Endothelial cell of umbilical vein (primary cell): ENCODE data around the gene OPCML. TPM values are rescaled to one million over a fixed set of nuclear protein-coding genes. Genes with fewer than 3 reads are reported as not detected.

ENCODE experiments used
- BruUV-seq: library from RNA; stranded (reverse); fragments of 400-500 nt; replicated peaks from 2 replicates; lab custom pipeline; 2021; lab: Mats Ljungman, UMichigan
- CTCF ChIA-PET: fragments of 300-600, 350-600 bp; sonication (Branson Sonifier 250); formaldehyde crosslinking; loops from one replicate; lab custom pipeline; 2021; ENCODE audit warnings: antibody characterized with exemption, inconsistent platforms; lab: Charles Lee
- POLR2A ChIA-PET: fragments of 300-600, 350-600 bp; sonication (Branson Sonifier 250); formaldehyde crosslinking; loops from one replicate; lab custom pipeline; 2021; ENCODE audit warnings: antibody characterized with exemption, inconsistent platforms; lab: Charles Lee
- DNase-seq: peaks from one replicate; pipeline ENCODE4 v3.0.0-alpha.2; 2011; ENCODE audit warnings: low read depth, low spot score
- FAIRE-seq: peaks from 2 replicates; lab custom pipeline; 2011; peaks lifted over from hg19 to GRCh38; lab: Jason Lieb, UNC
- H2AFZ ChIP-seq: 2 replicates; pipeline ENCODE4 v1.6.0; 2012; ENCODE audit warnings: low read depth, low read length, control low read depth, inconsistent platforms
- H3K27ac ChIP-seq: 2 replicates; pipeline ENCODE4 v1.5.1; 2011; ENCODE audit warnings: low read depth, mild to moderate bottlenecking, control low read depth, low read length, moderate library complexity; ENCODE audit not compliant: insufficient read depth
- H3K27me3 ChIP-seq, 2 experiments: 2 replicates each; pipeline versions ENCODE4 v1.6.0 to v1.6.1; 2011; ENCODE audit warnings: low read length in 2 of 2, mixed read lengths in 1 of 2; ENCODE audit not compliant: control insufficient read depth in 2 of 2, insufficient read depth in 2 of 2
- H3K36me3 ChIP-seq, 2 experiments: 2 replicates in 1 of 2; 3 replicates in 1 of 2; pipeline ENCODE4 v1.5.1; 2011; ENCODE audit warnings: low read length in 2 of 2, mild to moderate bottlenecking in 1 of 2, moderate library complexity in 1 of 2; ENCODE audit not compliant: control insufficient read depth in 2 of 2, insufficient read depth in 2 of 2; ENCODE audit errors: extremely low read depth in 1 of 2
- H3K4me1 ChIP-seq: 3 replicates; pipeline ENCODE4 v1.5.1; 2011; ENCODE audit warnings: mild to moderate bottlenecking, low read length; ENCODE audit not compliant: control insufficient read depth, insufficient read depth; ENCODE audit errors: extremely low read depth
- H3K4me2 ChIP-seq: 2 replicates; pipeline ENCODE4 v1.6.1; 2011; ENCODE audit warnings: low read length, control low read depth, mixed read lengths; ENCODE audit not compliant: insufficient read depth
- H3K4me3 ChIP-seq, 3 experiments: fragments of 200-600 bp in 1 of 3; sonication (generic), shearing (Covaris generic) in 1 of 3; replicated peaks in 1 of 3; 2 replicates each; pipeline ENCODE4 v1.5.1; 2011 to 2016; ENCODE audit warnings: control low read depth in 3 of 3, low read length in 3 of 3, mild to moderate bottlenecking in 2 of 3, inconsistent platforms in 1 of 3, low read depth in 1 of 3, moderate library complexity in 1 of 3; ENCODE audit not compliant: insufficient read depth in 1 of 3
- H3K79me2 ChIP-seq: 2 replicates; pipeline ENCODE4 v1.6.0; 2012; ENCODE audit warnings: low read length, inconsistent platforms; ENCODE audit not compliant: control insufficient read depth, insufficient read depth
- H3K9ac ChIP-seq: replicated peaks from 2 replicates; pipeline ENCODE3; 2011; ENCODE audit warnings: low read length, control low read depth; ENCODE audit not compliant: insufficient read depth; ENCODE audit errors: extremely low read depth
- H3K9me1 ChIP-seq: replicated peaks from 3 replicates; pipeline ENCODE4 v1.6.0; 2011; ENCODE audit warnings: mild to moderate bottlenecking, low read length; ENCODE audit not compliant: control insufficient read depth, insufficient read depth; ENCODE audit errors: extremely low read depth
- H3K9me3 ChIP-seq: replicated peaks from 2 replicates; pipeline ENCODE4 v1.5.1; 2012; ENCODE audit warnings: low read length, inconsistent platforms; ENCODE audit not compliant: control insufficient read depth, insufficient read depth
- H4K20me1 ChIP-seq: replicated peaks from 2 replicates; pipeline ENCODE3; 2011; ENCODE audit warnings: mild to moderate bottlenecking, low read length; ENCODE audit not compliant: control insufficient read depth, insufficient read depth; ENCODE audit errors: extremely low read depth
- EZH2 ChIP-seq: IDR thresholded peaks from 2 replicates; pipeline ENCODE4 v1.6.1; 2012; ENCODE audit warnings: borderline replicate concordance, low read depth, mild to moderate bottlenecking, moderate library complexity, low read length, inconsistent platforms; ENCODE audit not compliant: severe bottlenecking
- FOS ChIP-seq: IDR thresholded peaks from 2 replicates; pipeline ENCODE4 v1.6.1; 2011; ENCODE audit warnings: mild to moderate bottlenecking, low read length, moderate library complexity, borderline replicate concordance; ENCODE audit not compliant: insufficient read depth
- GATA2 ChIP-seq: IDR thresholded peaks from 2 replicates; pipeline ENCODE4 v1.7.0; 2011; ENCODE audit warnings: low read depth, mild to moderate bottlenecking, moderate library complexity, mixed read lengths, low read length; ENCODE audit not compliant: insufficient read length, insufficient read depth
- JUN ChIP-seq: IDR thresholded peaks from 2 replicates; pipeline ENCODE4 v1.6.1; 2011; ENCODE audit warnings: borderline replicate concordance, low read depth; ENCODE audit not compliant: insufficient read length, insufficient read depth
- MYC ChIP-seq: IDR thresholded peaks from one replicate; pipeline ENCODE4 v1.6.1; 2011; ENCODE audit warnings: mild to moderate bottlenecking, low read depth, low read length
- POLR2A ChIP-seq: IDR thresholded peaks from 2 replicates; pipeline ENCODE4 v1.6.1; 2012; ENCODE audit warnings: low read depth, mild to moderate bottlenecking, control low read depth, low read length
- POLR2AphosphoS5 ChIP-seq: IDR thresholded peaks from 2 replicates; pipeline ENCODE4 v1.6.1; 2012; ENCODE audit warnings: low read depth, mild to moderate bottlenecking, control low read depth, low read length, moderate library complexity; ENCODE audit not compliant: insufficient read depth
- dilution Hi-C: fragments of 300-500 bp; cut with MboI; formaldehyde crosslinking; loops from one replicate; pipeline ENCODE4 v1.15.0; 2019; ENCODE audit warnings: low sequenced_read_pairs; ENCODE audit not compliant: extremely low pct_ligation_motif_present
- intact Hi-C: fragments of 100-400 bp; cut with micrococcal nuclease; formaldehyde crosslinking; loops from one replicate; pipeline ENCODE4 v1.10.0; 2022
- polyA plus RNA-seq, 4 experiments: library from polyadenylated mRNA; depleted of rRNA in 3 of 4; stranded (reverse) in 3 of 4; unstranded in 1 of 4; fragments of >200 nt; gene quantifications; 2 replicates each; pipeline versions ENCODE4 v1.2.1 to v1.2.3, GENCODE V29; 2011 to 2012; ENCODE audit warnings: missing spikeins in 1 of 4
- total RNA-seq: library from RNA; stranded (reverse); gene quantifications from 2 replicates; pipeline ENCODE4 v1.2.3, GENCODE V29; 2021
- TF ChIP-seq, protein P1 (sequence below), 2 donors: IDR thresholded peaks; 1 replicate in 1 of 2; 2 replicates in 1 of 2; pipeline ENCODE4 v1.5.1; 2011; ENCODE audit warnings: low read length in 2 of 2, mild to moderate bottlenecking in 2 of 2, moderate library complexity in 2 of 2, control low read depth in 1 of 2, inconsistent platforms in 1 of 2, low read depth in 1 of 2; ENCODE audit not compliant: insufficient read depth in 1 of 2; ENCODE audit errors: extremely low read depth in 1 of 2
- TF ChIP-seq, protein P2 (sequence below): IDR thresholded peaks from 2 replicates; pipeline ENCODE4 v1.6.1; 2011; ENCODE audit not compliant: insufficient read depth, insufficient read length

The OPCML gene
- total and polyA plus RNA-seq, 2 donors (not counting 3 experiments of a cell fraction or from before 2014, with no cell fraction given), result not detected

DNA sequence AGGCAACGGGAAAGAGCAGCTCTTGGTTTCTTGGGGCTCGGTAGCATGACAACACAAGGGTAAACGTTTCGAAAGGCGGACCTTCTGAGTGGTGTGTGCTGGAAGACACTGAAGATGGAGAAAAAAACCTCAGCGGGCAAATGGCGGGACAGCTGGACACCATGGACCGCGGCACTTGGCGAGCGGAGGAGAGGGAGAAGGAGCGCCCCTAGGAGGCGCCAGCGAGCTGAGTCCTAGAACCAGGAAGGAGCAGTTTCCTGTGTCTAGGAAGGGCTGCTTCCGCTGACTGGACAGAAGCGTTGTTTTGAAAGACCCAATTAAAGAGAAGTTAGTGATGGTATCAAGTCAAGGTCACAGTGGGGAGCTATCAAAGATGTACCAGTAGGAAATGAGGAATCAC is 44.0 kb upstream of the OPCML start:
- FAIRE-seq (no peak), DNase-seq (no peak)
- BruUV-seq, result no TSS peak
- Histone ChIP-seq H3K4me3 (no peak overlapping the region), H3K9me1 (no peaks in the 10 kb centered on the region), H3K27me3 (no peaks in the 10 kb centered on the region), H3K27ac (no peak overlapping the region), H3K4me2 (no peak overlapping the region), H3K9ac (no peak overlapping the region), H3K36me3 (no peaks in the 10 kb centered on the region), H3K79me2 (no peaks in the 10 kb centered on the region), H3K4me1 (no peaks in the 10 kb centered on the region), H2AFZ (no peak overlapping the region), H4K20me1 (no peaks in the 10 kb centered on the region), H3K9me3 (peaks cover 5% of the 10 kb centered on the region)
- CTCF ChIA-PET, result no interaction called here
- no peak for TF ChIP-seq JUN
- no peak for TF ChIP-seq FOS
- no peak for TF ChIP-seq EZH2
- no peak for TF ChIP-seq POLR2AphosphoS5
- POLR2A ChIA-PET, result no interaction called here
- intact Hi-C loops, result no loop called here
- dilution Hi-C loops, result no loop called here

DNA sequence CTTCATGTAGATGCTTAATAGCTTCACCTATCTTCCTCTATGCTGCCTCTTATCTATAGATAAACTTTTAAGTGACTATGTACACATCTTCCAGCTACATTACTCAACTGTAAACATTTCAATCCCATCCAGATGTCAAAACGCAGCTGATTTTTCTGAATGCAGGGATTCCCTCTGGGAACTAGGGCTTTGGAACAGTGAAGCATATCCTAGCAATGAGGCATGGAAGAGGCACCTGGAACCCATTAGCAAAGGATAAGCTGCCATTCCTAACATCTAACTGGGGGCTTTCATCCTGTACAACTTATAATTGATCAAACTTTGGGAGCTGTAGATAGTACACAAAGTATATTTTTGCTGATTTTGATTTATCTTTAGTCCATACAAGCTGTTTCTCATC is 40.8 kb upstream of the OPCML start:
- dilution Hi-C loops (no loop called here), intact Hi-C loops (no loop called here)
- CTCF ChIA-PET, result no interaction called here

More for the DNA sequence above, 40.8 kb upstream of the OPCML start:
- BruUV-seq, result no TSS peak
- no peaks in the 10 kb centered on the region for H3K4me1 ChIP-seq
- no peaks in the 10 kb centered on the region for H3K9me1 ChIP-seq
- H3K27me3 ChIP-seq, result no peaks in the 10 kb centered on the region
- H3K4me3 ChIP-seq, result no peak overlapping the region
- no peak overlapping the region for H3K4me2 ChIP-seq
- H3K36me3 ChIP-seq, result no peaks in the 10 kb centered on the region
- DNase-seq (no peak), FAIRE-seq (no peak)
- H3K9ac ChIP-seq, result no peak overlapping the region
- no peak overlapping the region for H3K27ac ChIP-seq
- no peaks in the 10 kb centered on the region for H3K79me2 ChIP-seq
- H2AFZ ChIP-seq, result no peak overlapping the region
- H4K20me1 ChIP-seq, result no peaks in the 10 kb centered on the region
- H3K9me3 ChIP-seq, result peaks cover 5% of the 10 kb centered on the region
- POLR2A ChIA-PET, result no interaction called here
- TF ChIP-seq POLR2AphosphoS5 (no peak), EZH2 (no peak), POLR2A (no peak), JUN (no peak), MYC (no peak), GATA2 (no peak), FOS (no peak)
- TF ChIP-seq, protein P1, sequence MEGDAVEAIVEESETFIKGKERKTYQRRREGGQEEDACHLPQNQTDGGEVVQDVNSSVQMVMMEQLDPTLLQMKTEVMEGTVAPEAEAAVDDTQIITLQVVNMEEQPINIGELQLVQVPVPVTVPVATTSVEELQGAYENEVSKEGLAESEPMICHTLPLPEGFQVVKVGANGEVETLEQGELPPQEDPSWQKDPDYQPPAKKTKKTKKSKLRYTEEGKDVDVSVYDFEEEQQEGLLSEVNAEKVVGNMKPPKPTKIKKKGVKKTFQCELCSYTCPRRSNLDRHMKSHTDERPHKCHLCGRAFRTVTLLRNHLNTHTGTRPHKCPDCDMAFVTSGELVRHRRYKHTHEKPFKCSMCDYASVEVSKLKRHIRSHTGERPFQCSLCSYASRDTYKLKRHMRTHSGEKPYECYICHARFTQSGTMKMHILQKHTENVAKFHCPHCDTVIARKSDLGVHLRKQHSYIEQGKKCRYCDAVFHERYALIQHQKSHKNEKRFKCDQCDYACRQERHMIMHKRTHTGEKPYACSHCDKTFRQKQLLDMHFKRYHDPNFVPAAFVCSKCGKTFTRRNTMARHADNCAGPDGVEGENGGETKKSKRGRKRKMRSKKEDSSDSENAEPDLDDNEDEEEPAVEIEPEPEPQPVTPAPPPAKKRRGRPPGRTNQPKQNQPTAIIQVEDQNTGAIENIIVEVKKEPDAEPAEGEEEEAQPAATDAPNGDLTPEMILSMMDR (IDR thresholded peaks at IDR 0.05; ENCODE audit: extremely low read depth in 1 of 2, insufficient read depth in 1 of 2, low read depth in 1 of 2, low read length in 2 of 2), result no peak
- TF ChIP-seq, protein P2, sequence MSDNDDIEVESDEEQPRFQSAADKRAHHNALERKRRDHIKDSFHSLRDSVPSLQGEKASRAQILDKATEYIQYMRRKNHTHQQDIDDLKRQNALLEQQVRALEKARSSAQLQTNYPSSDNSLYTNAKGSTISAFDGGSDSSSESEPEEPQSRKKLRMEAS, result no peak
